Measurements from ENCODE around the gene NINL.

NINL gene

GRCh38 chr20:25464501-25465242, 120.7 kb downstream of the NINL start:
- no peak for DNase-seq (ENCODE audit: low spot score)

- DNase-seq (ENCODE audit: low spot score), result no peak
Measured at GRCh38 chr20:25461786-25462545, 123.4 kb downstream of the NINL start.

- no peak for DNase-seq (ENCODE audit: low spot score)
Measured at GRCh38 chr20:25461281-25461650, 124.1 kb downstream of the NINL start.

DNA sequence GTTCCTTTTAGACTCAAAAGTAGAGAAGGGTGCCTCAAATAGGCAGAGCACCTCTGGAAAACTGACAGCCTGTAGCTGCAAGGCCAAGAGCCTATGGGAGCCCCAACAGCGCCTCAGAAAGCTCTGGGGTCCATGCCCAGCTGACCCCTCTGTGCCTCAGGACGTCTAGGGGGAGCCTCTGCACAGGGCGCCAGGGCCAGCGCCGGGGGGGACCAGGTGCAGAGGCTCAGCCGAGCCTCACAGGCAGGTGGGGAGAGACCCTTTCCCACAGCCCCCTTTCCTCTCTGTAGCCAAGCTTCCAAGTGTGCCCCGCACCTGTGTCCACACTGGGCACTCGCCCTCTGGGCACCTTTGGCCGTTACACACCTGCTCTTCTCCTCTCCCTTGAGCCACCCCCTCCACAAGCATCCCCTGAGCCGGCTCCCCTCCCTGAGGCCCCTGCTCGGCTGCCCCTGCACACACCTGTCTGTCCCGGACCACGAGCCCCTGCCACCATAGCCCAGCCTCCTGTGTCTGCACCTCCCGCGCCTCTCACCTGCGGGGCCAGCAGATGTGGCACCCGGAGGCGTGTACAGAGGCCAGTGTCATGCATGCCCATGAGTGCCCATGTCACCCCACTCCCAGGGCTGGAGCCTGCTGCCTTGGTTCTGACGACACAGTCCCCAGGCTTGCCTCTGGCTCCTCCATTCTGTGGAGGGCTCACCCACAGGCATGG, 124.6 kb downstream of the NINL start:
- no peak for DNase-seq (ENCODE audit: low spot score)

- DNase-seq (ENCODE audit: low spot score), result no peak
Measured at GRCh38 chr20:25459916-25460535, 125.3 kb downstream of the NINL start.

DNA sequence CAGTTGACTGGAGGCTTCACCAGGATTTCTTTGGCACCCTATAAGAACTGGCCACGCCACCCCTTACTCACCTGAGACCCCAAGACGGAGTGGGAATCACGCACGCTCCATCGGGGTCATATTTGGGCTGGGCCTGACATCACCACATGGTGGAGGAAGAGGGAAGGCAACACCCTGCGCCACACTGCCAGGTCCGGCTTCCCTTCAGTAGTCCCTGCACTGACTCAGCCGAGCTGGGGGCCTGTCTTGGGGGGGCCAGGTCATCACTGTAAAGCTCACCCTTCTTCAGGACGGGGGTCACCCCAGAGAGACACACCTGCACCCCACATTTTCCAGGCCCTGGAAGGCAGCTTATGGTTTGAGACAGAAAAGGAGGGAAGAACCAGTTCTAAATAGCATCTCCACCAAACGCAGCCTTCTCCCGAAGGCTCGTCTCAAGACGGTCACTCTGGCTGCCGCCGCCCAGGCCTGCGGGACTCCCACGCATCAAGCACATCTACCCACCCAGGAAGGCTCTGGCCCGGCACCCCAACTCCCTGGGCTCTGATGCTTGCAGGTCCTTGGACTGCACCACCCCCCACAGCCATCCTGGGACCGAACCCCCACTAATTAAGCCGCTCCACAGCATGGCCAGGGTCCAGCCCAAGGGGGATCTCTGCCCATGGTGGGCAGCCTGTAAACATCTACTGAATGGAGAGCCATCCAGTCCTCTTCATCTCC, 126.1 kb downstream of the NINL start:
- no peak for DNase-seq (ENCODE audit: low spot score)

- DNase-seq (ENCODE audit: low spot score), result no peak
Measured at GRCh38 chr20:25457886-25458680, 127.2 kb downstream of the NINL start.

DNA sequence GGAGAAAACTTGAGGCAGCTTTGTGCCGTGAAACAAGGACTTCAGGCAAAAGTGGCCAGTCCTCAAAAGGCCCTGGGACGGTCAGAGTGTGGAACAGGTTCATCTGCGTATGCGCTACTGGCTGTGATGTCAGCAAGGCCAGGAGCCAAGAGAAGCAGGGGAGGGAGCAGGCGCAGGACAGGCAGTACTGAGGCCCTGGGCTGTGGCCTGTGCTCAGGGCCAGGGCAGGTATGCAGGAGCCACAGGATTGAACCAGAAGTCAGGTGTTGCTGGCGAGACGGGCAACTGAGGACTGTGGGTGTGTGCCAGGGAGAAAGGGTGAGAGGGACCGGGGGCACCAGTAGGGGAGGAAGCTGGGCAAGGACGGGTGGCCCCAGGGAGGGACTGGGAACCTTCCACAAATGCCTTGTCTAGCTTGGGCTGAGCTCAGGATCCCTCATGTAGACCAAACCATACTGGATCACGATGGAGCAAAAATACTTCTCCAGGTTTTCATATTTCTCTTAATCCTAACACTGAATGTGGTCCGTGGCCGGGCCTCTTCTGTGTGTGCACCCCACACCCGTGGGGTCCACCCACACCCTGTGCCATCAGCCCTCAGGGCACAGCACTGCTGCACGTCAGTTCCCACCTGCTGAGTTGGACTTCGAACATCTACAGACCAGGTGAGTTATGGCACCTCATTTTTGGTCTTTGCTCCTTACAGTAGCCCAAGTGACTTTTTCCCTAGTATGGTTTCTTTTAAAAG, 131.0 kb downstream of the NINL start:
- DNase-seq (ENCODE audit: low spot score), result no peak

DNA sequence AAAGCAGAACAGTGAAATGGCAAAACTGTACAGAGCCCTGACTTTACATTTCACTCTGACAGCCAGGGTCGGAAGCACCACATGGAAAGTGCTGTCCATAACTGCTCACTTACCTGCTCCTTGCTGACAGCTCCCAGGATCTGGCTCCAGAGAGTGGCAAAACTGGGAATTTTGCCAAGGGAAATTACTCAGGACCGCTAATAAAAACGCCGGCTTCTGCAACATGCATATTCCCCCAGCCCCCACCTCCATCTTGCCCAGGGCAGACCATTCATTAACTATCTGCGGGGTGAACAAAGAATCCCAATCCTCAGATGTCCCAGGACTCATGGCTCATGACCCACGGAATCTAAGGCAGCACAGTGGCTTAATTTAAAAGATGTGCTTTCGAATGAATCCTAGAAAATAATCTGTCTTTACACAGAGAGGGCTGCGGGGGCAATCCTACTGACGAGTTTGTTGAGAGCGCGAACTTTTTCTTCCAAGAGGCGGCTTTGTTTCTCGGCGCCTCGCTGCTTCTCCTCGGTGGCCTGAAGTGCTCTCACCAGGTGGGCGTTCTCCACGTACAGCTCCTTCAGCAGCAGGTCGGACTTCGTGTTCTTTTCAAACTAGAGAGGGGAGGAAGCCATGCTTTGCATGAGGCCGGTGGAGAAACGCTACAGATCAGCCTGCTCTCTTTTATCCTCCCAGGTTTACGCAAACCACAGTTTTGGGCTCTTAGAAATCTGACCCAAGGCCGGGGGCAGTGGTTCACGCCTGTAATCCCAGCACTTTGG, 132.1 kb downstream of the NINL start:
- peak; percentile 12 for DNase-seq (ENCODE audit: low spot score)

DNA sequence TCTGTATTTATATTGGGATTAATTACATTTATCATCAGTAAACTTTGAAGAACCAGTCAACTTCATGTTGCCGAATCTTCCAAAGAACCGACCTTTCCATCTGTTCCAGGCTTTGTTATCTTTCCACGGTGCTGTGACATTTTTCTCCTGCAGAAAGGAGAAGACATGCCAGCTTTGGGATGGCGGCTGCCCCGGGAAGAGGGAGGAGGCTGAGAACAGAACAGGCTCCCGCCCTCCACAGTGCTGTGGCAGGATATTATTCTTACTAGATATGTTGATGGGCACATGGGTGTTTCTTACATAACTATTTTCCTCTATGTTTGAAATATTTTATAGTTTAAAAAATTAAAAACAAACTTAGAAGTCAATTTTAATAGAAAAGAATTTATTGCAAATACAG, 133.0 kb downstream of the NINL start:
- peak; percentile 8 for DNase-seq (ENCODE audit: low spot score)

- DNase-seq (ENCODE audit: low spot score), result no peak
Measured at GRCh38 chr20:25447671-25448070, 137.7 kb downstream of the NINL start.

GRCh38 chr20:25444556-25444955, 140.8 kb downstream of the NINL start:
- no peak for DNase-seq (ENCODE audit: low spot score)

DNA sequence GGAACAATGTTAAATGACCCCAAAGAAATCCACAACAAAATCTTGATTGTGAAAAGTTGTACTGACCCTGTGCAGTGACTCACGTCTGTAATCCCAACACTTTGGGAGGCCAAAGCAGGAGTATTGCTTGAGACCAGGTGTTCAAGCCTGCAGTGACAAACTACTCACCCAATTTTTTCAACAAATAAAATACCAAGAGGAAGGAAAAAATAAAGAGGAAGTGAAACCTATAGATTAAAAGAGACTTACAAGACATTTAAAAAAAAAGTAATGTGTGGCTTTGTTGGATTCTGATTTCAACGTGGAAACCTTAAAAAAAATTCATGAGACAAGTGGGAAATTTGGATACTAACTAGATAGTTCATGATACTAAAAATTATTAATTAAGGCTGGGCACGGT, 146.0 kb downstream of the NINL start:
- DNase-seq (ENCODE audit: low spot score), result no peak

DNA sequence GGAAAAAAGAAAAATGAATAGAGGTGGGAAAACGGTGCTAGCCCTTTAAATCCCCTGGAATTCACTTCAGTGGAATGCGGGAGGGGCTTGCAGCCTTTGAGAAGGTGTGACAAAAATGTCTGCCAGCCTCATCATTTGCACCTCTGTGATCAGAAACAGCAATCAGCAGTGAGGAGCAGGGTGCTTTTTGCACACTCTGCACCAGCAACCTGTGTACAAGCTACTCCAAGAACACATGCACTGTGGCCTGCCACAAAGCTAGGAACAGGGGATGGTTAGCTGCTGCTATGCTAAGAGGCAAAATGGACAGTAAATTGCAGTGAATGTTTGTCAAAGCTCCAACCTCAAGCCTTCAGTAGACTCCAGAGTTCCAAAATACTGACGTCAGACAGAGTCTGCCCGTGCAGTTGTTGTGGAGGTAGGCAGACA, 148.2 kb downstream of the NINL start:
- no peak for DNase-seq (ENCODE audit: low spot score)

DNA sequence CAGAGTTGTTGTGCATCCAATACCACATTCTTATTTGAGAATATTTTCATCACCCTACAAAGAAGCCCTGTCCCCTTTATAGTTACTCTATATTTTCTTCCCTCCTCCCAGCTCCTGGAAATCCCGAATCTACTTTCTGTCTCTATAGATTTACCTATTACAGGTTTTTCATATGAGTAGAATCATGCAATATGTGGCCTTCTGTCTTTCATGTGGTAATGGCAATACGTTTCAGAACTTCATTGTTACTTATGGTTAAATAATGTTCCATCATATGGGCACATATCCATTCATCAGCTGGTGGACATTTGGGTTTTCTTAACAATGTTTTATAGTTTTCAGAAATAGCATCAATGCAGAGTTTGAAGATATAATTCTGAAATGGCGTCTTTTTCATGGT, 160.8 kb downstream of the NINL start:
- DNase-seq (ENCODE audit: low spot score), result no peak

DNA sequence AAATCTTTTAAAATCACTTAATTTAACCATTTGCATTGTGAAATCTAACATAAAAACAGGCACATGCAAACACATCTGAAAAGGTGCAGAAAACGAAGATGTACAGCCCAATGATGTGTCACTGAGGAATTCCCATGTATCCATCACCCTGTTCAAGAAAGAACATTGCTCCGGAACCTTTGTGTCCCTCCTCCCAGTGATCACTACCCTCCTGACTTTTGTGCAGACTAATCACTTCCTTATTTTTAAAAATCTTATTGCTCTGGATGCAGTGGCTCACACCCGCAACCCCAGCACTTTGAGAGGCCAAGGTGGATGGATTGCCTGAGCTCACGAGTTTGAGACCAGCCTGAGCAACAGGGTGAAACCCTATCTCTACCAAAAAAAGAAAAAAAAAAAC, 163.3 kb downstream of the NINL start:
- DNase-seq (ENCODE audit: low spot score), result no peak

DNA sequence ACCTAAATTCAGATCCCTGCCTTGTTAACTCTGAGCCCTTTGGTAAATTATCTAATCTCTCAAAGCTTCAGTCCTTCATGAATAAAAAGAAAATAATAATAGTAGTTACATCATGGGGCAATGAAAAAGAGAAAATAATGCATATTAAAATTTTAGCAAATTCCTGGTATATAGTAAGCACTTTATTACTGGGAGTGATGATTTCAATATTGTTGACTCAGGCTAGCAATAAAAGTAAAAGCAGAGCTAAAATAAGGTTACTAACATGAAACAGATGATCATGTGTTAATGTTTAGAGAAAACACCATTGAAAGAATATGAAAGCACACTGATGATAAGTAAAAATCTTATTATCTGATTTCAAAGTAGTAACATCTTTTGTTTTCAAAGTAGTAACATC, 164.2 kb downstream of the NINL start:
- DNase-seq (ENCODE audit: low spot score), result no peak

- no peak for DNase-seq (ENCODE audit: low spot score)
Measured at GRCh38 chr20:25418776-25419175, 166.6 kb downstream of the NINL start.

GRCh38 chr20:25408890-25409289, 176.4 kb downstream of the NINL start:
- no peak for DNase-seq (ENCODE audit: low spot score)

DNA sequence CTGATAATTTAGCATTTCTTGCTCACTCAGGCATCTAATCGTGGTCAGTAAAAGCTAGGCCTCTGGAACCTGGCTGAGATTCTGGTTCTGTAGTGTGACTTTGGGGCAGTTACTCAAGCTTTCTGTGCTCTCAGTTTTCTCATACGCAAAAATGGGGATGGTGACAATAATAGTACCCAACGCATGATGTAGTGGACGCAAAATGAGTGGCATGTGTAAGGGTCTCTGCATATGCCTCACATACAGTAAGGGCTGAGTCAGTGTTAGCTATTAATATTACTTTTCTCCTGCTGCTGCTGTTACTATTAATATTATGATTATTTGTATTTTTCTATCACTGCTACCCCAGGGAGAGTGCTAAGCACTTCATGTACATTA, 177.2 kb downstream of the NINL start:
- no peak for DNase-seq (ENCODE audit: low spot score)

All from HuH-7 (cell line).